Ascending aorta (tissue), 2 donors: Measurements from ENCODE around the gene CABLES1. TPM values are rescaled to one million over a fixed set of nuclear protein-coding genes. Genes with fewer than 3 reads are reported as not detected.
"Not testable (repeated sequence)": the region's sequence is repeated elsewhere in the genome, so short reads cannot be mapped to it uniquely, and the experiment has no call there.

Experiments
- DNase-seq, 2 donors: peaks; one replicate each; pipeline ENCODE4 v3.0.0-alpha.2; 2019; ENCODE audit warnings: low spot score in 2 of 2
- H3K27ac ChIP-seq, 2 donors: fragments of 200-600 bp; sonication (generic); one replicate each; pipeline ENCODE4 v1.5.1; 2016 to 2017; ENCODE audit warnings: mild to moderate bottlenecking in 1 of 2
- H3K27me3 ChIP-seq: fragments of 200-600 bp; sonication (generic); one replicate; pipeline ENCODE4 v1.5.1; 2017
- H3K36me3 ChIP-seq, 2 donors: fragments of 200-600 bp; sonication (generic); one replicate each; pipeline ENCODE4 v1.5.1; 2016
- H3K4me1 ChIP-seq, 2 donors: fragments of 200-600 bp; sonication (generic); one replicate each; pipeline ENCODE4 v1.5.1; 2016 to 2017; ENCODE audit warnings: mild to moderate bottlenecking in 1 of 2
- H3K4me3 ChIP-seq, 2 donors: fragments of 200-600 bp; sonication (generic); one replicate each; pipeline ENCODE4 v1.5.1; 2016 to 2017; ENCODE audit warnings: mild to moderate bottlenecking in 1 of 2
- H3K9me3 ChIP-seq, 2 donors: fragments of 200-600 bp; sonication (generic); one replicate each; pipeline ENCODE4 v1.5.1; 2016
- intact Hi-C: fragments of 100-400 bp; cut with DNase I; formaldehyde crosslinking; loops from one replicate; pipeline ENCODE4 v1.15.1; 2023
- total RNA-seq: library from RNA; depleted of rRNA; stranded (reverse); fragments of >200 nt; gene quantifications from one replicate; pipeline ENCODE4 v1.1.0, GENCODE V29; 2016
- TF ChIP-seq, protein P1 (sequence below), 3 experiments: fragments of 200-600 bp in 2 of 3; fragments of 450-650 bp in 1 of 3; sonication (generic) in 2 of 3; IDR thresholded peaks; one replicate each; pipeline ENCODE4 v1.5.1; 2016 to 2019; ENCODE audit warnings: antibody characterized with exemption in 3 of 3, mild to moderate bottlenecking in 1 of 3, moderate library complexity in 1 of 3

CABLES1 gene, protein sequence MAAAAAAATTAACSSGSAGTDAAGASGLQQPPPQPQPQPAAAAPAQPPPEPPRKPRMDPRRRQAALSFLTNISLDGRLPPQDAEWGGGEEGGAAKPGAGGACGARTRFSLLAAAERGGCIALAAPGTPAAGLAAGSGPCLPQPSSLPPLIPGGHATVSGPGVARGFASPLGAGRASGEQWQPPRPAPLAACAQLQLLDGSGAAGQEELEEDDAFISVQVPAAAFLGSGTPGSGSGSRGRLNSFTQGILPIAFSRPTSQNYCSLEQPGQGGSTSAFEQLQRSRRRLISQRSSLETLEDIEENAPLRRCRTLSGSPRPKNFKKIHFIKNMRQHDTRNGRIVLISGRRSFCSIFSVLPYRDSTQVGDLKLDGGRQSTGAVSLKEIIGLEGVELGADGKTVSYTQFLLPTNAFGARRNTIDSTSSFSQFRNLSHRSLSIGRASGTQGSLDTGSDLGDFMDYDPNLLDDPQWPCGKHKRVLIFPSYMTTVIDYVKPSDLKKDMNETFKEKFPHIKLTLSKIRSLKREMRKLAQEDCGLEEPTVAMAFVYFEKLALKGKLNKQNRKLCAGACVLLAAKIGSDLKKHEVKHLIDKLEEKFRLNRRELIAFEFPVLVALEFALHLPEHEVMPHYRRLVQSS
- total RNA-seq: 5.4 TPM

- peak within 1 kb of the TSS; percentile 85 to 91 for H3K27ac ChIP-seq
- TF ChIP-seq, protein P1, sequence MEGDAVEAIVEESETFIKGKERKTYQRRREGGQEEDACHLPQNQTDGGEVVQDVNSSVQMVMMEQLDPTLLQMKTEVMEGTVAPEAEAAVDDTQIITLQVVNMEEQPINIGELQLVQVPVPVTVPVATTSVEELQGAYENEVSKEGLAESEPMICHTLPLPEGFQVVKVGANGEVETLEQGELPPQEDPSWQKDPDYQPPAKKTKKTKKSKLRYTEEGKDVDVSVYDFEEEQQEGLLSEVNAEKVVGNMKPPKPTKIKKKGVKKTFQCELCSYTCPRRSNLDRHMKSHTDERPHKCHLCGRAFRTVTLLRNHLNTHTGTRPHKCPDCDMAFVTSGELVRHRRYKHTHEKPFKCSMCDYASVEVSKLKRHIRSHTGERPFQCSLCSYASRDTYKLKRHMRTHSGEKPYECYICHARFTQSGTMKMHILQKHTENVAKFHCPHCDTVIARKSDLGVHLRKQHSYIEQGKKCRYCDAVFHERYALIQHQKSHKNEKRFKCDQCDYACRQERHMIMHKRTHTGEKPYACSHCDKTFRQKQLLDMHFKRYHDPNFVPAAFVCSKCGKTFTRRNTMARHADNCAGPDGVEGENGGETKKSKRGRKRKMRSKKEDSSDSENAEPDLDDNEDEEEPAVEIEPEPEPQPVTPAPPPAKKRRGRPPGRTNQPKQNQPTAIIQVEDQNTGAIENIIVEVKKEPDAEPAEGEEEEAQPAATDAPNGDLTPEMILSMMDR (IDR thresholded peaks at IDR 0.05): peak in 1 of 3 experiments; percentile 8
- H3K9me3 ChIP-seq: no peaks in the 10 kb centered on the region
- intact Hi-C loops: loop anchor here (1.0 to 5.0 kb wide), 5 partner anchors 92 to 367 kb away; partner anchors contain the start of gene RMC1
- peak in 1 of 2 donors; percentile 81 for DNase-seq
- no peaks in the 10 kb centered on the region for H3K27me3 ChIP-seq
- H3K4me3 ChIP-seq: peak within 1 kb of the TSS; percentile 65 to 76
- peaks cover 0 to 13% of the 10 kb centered on the region in 2 donors for H3K4me1 ChIP-seq
- H3K36me3 ChIP-seq: no peaks in the 10 kb centered on the region
Observed at GRCh38 chr18:23134780-23135549, at the start of gene CABLES1. TSS of gene CABLES1 (plus strand) at chr18:23135485. CDS start at chr18:23135763, 278 bp downstream.

DNA sequence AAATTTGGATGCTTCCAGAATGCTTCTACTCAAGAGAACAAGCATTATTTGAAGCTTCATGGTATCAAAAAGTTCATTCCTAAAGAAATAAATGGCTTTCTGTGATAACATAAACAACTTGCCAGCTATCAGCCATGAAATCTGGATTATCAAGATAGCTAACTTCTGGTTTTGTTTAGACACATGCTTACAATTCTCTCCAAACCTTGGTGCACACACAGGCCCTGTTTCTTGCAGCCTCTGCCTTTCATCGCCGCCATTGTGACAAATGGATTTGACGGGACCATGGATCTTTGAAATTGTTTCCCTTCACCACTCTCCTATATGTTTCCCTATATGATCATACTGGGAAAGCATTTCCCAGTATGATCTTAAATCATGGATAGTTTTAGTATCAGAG lies 47.9 kb upstream of the CABLES1 start:
- Histone ChIP-seq H3K4me1 (no peaks in the 10 kb centered on the region), H3K9me3 (no peaks in the 10 kb centered on the region), H3K4me3 (no peak overlapping the region), H3K36me3 (no peaks in the 10 kb centered on the region), H3K27ac (no peak overlapping the region), H3K27me3 (no peaks in the 10 kb centered on the region)
- no peak for DNase-seq
- TF ChIP-seq, protein P1 (IDR thresholded peaks at IDR 0.05): no peak
- intact Hi-C loops: no loop called here

GRCh38 chr18:23088310-23088709 lies 47.0 kb upstream of the CABLES1 start:
- DNase-seq: no peak
- intact Hi-C loops: no loop called here

GRCh38 chr18:23091017-23091993 lies 44.0 kb upstream of the CABLES1 start:
- H3K4me3 ChIP-seq, H3K4me1 ChIP-seq, DNase-seq, H3K27me3 ChIP-seq, intact Hi-C loops, H3K9me3 ChIP-seq, H3K27ac ChIP-seq, H3K36me3 ChIP-seq: not testable (repeated sequence)

More at GRCh38 chr18:23088310-23088709, 47.0 kb upstream of the CABLES1 start:
- H3K36me3 ChIP-seq: no peaks in the 10 kb centered on the region
- H3K9me3 ChIP-seq: no peaks in the 10 kb centered on the region
- no peak overlapping the region for H3K4me3 ChIP-seq
- TF ChIP-seq, protein P1 (IDR thresholded peaks at IDR 0.05): no peak
- no peak overlapping the region for H3K27ac ChIP-seq
- no peaks in the 10 kb centered on the region for H3K27me3 ChIP-seq
- no peaks in the 10 kb centered on the region for H3K4me1 ChIP-seq

GRCh38 chr18:23092121-23092520 lies 43.2 kb upstream of the CABLES1 start:
- no peaks in the 10 kb centered on the region for H3K27me3 ChIP-seq
- H3K9me3 ChIP-seq: no peaks in the 10 kb centered on the region
- no peaks in the 10 kb centered on the region for H3K36me3 ChIP-seq
- no peak overlapping the region for H3K4me3 ChIP-seq
- intact Hi-C loops: no loop called here
- TF ChIP-seq, protein P1 (IDR thresholded peaks at IDR 0.05): no peak
- DNase-seq: no peak
- no peaks in the 10 kb centered on the region for H3K4me1 ChIP-seq
- no peak overlapping the region for H3K27ac ChIP-seq

DNA sequence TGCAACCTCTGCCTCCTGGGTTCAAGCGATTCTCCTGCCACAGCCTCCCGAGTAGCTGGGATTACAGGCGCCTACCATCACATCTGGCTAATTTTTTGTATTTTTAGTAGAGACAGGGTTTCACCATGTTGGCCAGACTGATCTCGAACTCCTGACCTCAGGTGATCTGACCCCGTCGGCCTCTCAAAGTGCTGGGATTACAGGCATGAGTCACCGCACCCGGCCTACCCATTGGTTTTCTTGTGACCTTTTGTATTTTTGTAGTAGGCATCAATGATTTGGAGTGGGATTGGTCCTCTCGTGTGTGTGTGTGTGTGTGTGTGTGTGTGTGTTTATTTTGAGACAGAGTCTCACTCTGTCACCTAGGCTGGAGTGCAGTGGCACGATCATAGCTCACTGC lies 42.2 kb upstream of the CABLES1 start:
- DNase-seq: not testable (repeated sequence)

More for the DNA sequence above, 42.2 kb upstream of the CABLES1 start:
- H3K27me3 ChIP-seq, intact Hi-C loops, H3K27ac ChIP-seq, H3K9me3 ChIP-seq, H3K4me3 ChIP-seq, H3K36me3 ChIP-seq, H3K4me1 ChIP-seq: not testable (repeated sequence)
